Measurements from ENCODE around the gene PAIP2.
"Not testable (repeated sequence)": the region's sequence is repeated elsewhere in the genome, so short reads cannot be mapped to it uniquely, and the experiment has no call there.

The PAIP2 gene

DNA sequence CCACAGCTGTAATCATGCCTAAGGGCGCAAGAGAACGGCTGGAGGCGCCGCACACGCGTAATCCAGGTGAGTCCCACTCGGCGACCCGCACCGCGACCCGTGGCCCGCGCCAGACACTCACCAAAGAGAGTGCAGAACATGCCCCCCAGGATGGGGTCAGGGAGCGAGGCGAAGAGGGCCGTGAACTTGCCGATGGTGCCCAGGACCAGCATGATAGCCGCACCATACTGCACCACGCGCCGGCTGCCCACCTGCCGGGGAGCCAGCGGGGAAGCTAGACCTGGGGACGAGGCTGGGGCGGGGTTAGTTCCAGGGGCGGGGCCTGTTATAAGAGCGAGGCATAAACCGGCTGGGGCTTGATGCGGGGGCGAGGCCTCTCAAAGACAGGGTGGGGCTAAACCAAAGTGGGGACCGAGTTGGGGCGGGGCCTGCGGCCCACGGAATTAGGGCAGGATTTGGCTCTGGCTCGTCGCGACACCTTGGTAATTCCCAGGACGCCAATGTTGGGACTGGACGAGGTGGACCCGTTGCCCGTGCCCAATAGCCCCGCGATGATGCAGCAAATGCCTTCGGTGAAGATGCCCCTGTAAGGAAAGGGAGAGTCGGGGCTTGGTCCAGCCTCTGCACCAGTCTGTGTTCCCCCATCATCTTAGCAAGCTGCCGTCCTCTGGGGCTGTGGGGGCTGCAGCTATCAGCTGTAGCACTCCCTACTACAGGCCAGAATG is 36.6 kb downstream of the PAIP2 start:
- no peak for DNase-seq (ENCODE audit: low read depth)

DNA sequence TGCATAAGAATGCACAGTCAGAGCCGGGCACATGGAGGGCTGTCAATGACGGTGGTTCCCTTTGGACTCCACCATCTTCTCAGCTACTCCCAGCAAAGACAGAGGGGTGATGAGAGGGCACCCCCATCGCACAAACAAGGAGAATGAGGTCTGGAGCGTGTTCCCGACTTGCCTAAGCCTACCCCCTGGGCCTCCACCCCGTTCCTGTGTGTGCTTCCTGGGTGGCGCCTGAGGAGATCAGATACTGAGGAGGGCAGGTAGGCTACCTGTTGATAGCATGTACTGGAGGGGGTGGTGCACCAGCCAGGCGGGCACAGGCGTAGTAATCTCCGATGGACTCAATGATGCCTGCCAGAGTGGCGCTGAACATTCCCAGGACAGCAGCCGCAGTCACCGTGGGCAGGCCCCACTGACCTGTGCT is 37.3 kb downstream of the PAIP2 start:
- DNase-seq (ENCODE audit: low read depth): no peak

GRCh38 chr5:139379626-139380449 is 38.2 kb downstream of the PAIP2 start:
- no peak for DNase-seq (ENCODE audit: low read depth)

GRCh38 chr5:139381837-139382761 is 40.4 kb downstream of the PAIP2 start:
- no peak for DNase-seq (ENCODE audit: low read depth)

DNA sequence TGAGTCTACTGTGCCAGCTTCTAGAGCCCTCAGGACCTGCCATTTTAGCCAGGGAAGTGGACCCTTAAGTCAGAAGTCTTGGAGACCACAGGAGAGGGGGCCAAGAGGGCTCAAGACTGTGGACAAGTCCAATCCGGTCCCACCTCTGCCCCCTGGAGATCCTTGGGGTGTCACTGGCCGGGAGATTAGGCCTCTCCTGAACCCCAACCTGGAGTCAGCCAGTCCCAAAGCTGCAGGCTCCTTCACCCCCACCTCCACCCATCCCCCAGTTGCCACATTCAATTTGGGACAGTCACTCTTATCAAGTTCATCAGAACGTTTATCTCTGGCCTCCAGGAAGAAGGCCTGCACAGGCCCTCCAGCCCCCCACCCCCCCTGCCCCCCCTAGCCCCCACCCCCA is 41.2 kb downstream of the PAIP2 start:
- no peak for DNase-seq (ENCODE audit: low read depth)

GRCh38 chr5:139383275-139383992 is 41.8 kb downstream of the PAIP2 start, which contains the start of gene SLC23A1:
Gene SLC23A1 (minus strand): TSS chr5:139383297. CDS start chr5:139383253, 44 bp downstream.
- no peak for DNase-seq (ENCODE audit: low read depth)

GRCh38 chr5:139383993-139384590 is 42.4 kb downstream of the PAIP2 start:
- no peak for DNase-seq (ENCODE audit: low read depth)

- DNase-seq (ENCODE audit: low read depth): no peak
Measured at GRCh38 chr5:139384591-139385051, 43.0 kb downstream of the PAIP2 start.

- DNase-seq (ENCODE audit: low read depth): no peak
Measured at GRCh38 chr5:139385061-139386049, 43.7 kb downstream of the PAIP2 start.

GRCh38 chr5:139386050-139386438 is 44.4 kb downstream of the PAIP2 start:
- DNase-seq (ENCODE audit: low read depth): no peak

GRCh38 chr5:139386956-139387355 is 45.3 kb downstream of the PAIP2 start:
- DNase-seq (ENCODE audit: low read depth): not testable (repeated sequence)

GRCh38 chr5:139387611-139388197 is 46.0 kb downstream of the PAIP2 start:
- no peak for DNase-seq (ENCODE audit: low read depth)

- no peak for DNase-seq (ENCODE audit: low read depth)
Measured at GRCh38 chr5:139388198-139388821, 46.7 kb downstream of the PAIP2 start.

GRCh38 chr5:139389701-139390638 is 48.3 kb downstream of the PAIP2 start, which contains the start of gene MZB1:
Gene MZB1 (minus strand): TSS chr5:139389913. CDS start chr5:139389856, 57 bp downstream.
- DNase-seq (ENCODE audit: low read depth): no peak

DNA sequence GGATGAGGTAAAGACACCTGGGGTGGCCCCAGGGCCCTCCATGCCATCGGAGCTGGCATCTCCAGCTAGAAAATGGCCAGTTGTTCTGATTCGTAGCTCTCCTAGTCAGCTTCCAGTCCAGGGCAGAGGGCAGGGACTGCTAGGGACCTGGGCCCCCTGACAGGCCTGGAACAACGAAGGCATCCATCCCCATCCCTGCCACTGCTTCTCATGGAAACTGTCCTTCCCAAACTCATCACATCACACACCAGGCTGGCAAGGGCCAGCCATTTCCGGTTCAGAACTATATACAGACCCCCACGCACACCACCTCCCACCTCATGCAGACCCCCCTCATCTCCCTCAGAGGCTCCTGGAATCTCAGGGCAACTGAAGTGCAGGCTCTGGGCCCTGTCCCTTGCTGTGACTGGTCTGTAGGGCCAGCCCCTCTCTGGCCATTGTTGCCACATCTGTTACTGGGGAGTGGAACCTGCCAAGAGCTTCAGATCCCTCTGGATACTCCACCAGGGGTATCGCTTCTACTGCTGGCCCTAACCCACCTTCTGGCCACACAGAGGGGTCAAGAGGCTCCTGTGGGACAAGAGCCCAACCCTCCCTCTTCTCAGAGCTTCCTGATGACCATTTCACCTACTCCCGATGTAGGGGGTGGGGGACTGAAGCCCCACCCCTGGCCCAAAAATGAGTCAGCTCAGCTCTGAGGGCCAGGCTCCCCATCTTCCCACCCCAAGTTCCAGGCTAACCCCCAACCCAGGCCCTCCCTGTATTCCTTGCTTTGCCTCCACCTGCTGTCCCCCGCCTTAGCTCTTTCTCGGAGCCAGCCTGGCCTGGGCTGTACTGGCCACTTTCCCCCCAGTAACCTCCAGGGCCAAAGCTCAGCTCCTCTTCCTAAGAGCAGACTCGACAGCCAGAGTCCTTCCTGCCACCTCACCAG is 49.2 kb downstream of the PAIP2 start:
- no peak for DNase-seq (ENCODE audit: low read depth)

- DNase-seq (ENCODE audit: low read depth): no peak
Measured at GRCh38 chr5:139391570-139392323, 50.1 kb downstream of the PAIP2 start.

Measured in HS-5 (cell line).